Measurements from ENCODE around the gene P3H2. TPM values are rescaled to one million over a fixed set of nuclear protein-coding genes. Genes with fewer than 3 reads are reported as not detected.

Gene P3H2
- total RNA-seq, 4 donors from 2014 or later = 15.6 to 41.5 (median 27.1) TPM

- H3K9me3 ChIP-seq = no peaks in the 10 kb centered on the region
- H3K4me1 ChIP-seq = peaks cover 0 to 4% (median 2%) of the 10 kb centered on the region in 4 donors
- DNase-seq (ENCODE audit: extremely low spot score) = no peak
- H3K27ac ChIP-seq (replicated peaks in 1 of 4) = no peak overlapping the region
- no peak for TF ChIP-seq EP300 (IDR thresholded peaks at IDR 0.05)
- TF ChIP-seq, protein P1, sequence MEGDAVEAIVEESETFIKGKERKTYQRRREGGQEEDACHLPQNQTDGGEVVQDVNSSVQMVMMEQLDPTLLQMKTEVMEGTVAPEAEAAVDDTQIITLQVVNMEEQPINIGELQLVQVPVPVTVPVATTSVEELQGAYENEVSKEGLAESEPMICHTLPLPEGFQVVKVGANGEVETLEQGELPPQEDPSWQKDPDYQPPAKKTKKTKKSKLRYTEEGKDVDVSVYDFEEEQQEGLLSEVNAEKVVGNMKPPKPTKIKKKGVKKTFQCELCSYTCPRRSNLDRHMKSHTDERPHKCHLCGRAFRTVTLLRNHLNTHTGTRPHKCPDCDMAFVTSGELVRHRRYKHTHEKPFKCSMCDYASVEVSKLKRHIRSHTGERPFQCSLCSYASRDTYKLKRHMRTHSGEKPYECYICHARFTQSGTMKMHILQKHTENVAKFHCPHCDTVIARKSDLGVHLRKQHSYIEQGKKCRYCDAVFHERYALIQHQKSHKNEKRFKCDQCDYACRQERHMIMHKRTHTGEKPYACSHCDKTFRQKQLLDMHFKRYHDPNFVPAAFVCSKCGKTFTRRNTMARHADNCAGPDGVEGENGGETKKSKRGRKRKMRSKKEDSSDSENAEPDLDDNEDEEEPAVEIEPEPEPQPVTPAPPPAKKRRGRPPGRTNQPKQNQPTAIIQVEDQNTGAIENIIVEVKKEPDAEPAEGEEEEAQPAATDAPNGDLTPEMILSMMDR (IDR thresholded peaks at IDR 0.05) = no peak
- TF ChIP-seq POLR2A (IDR thresholded peaks at IDR 0.05; ENCODE audit: low read depth) = no peak
- no peak for TF ChIP-seq POLR2AphosphoS5 (IDR thresholded peaks at IDR 0.05)
- no peaks in the 10 kb centered on the region for H3K27me3 ChIP-seq
- no peaks in the 10 kb centered on the region for H3K36me3 ChIP-seq
- 58% methylated on average over 4 of the region's 4 CpGs for WGBS
- intact Hi-C loops (cut with DNase I) = no loop called here
- no peak overlapping the region for H3K4me3 ChIP-seq
Measured at GRCh38 chr3:190024912-190025311, 95.8 kb downstream of the P3H2 start.

- no peaks in the 10 kb centered on the region for H3K27me3 ChIP-seq
- WGBS = no CpG with 5 or more reads among the region's 2 CpGs
- H3K4me1 ChIP-seq = peaks cover 12 to 18% (median 16%) of the 10 kb centered on the region in 4 donors
- intact Hi-C loops (cut with DNase I) = loop anchor here (5.0 kb wide), 3 partner anchors 53 to 182 kb away; partner anchors contain the start of gene P3H2
- H3K9me3 ChIP-seq = no peaks in the 10 kb centered on the region
- TF ChIP-seq, protein P1 (IDR thresholded peaks at IDR 0.05) = no peak
- TF ChIP-seq POLR2A (IDR thresholded peaks at IDR 0.05; ENCODE audit: low read depth) = no peak
- TF ChIP-seq POLR2AphosphoS5 (IDR thresholded peaks at IDR 0.05) = no peak
- no peak for TF ChIP-seq EP300 (IDR thresholded peaks at IDR 0.05)
- H3K4me3 ChIP-seq = no peak overlapping the region
- H3K27ac ChIP-seq (replicated peaks in 1 of 4) = no peak overlapping the region
- H3K36me3 ChIP-seq = no peaks in the 10 kb centered on the region
- no peak for DNase-seq (ENCODE audit: extremely low spot score)
Measured at GRCh38 chr3:190019844-190020243, 100.9 kb downstream of the P3H2 start.

DNA sequence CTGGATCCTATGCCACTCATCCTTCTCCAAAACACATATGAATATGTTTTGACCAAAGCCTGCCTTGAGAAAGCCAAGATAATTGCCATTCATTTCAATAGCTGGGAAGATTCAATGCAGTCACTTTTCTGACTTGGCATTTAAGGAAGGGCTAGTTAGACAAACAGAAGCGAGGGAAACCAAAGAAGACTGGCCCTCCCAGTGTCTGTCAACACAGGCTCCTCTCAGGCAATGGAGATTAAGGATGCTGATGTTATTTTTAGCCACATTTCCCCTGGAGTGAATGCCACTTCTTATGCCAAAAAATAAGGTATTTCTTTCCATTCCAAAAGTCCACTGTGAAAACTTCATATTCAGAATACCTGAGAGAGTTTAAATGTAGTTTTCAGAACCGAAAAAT is 101.7 kb downstream of the P3H2 start:
- TF ChIP-seq POLR2A (IDR thresholded peaks at IDR 0.05; ENCODE audit: low read depth) (no peak), EP300 (IDR thresholded peaks at IDR 0.05) (no peak), POLR2AphosphoS5 (IDR thresholded peaks at IDR 0.05) (no peak)
- TF ChIP-seq, protein P1 (IDR thresholded peaks at IDR 0.05) = no peak
- H3K27ac ChIP-seq (replicated peaks in 1 of 4) = no peak overlapping the region
- H3K27me3 ChIP-seq = no peaks in the 10 kb centered on the region
- WGBS = 60% methylated on average over 2 of the region's 2 CpGs
- intact Hi-C loops (cut with DNase I) = loop anchor here (5.0 kb wide), 3 partner anchors 52 to 183 kb away; partner anchors contain the start of gene P3H2
- no peak for DNase-seq (ENCODE audit: extremely low spot score)
- peaks cover 12 to 18% (median 16%) of the 10 kb centered on the region in 4 donors for H3K4me1 ChIP-seq
- H3K9me3 ChIP-seq = no peaks in the 10 kb centered on the region
- H3K36me3 ChIP-seq = no peaks in the 10 kb centered on the region
- no peak overlapping the region for H3K4me3 ChIP-seq

DNA sequence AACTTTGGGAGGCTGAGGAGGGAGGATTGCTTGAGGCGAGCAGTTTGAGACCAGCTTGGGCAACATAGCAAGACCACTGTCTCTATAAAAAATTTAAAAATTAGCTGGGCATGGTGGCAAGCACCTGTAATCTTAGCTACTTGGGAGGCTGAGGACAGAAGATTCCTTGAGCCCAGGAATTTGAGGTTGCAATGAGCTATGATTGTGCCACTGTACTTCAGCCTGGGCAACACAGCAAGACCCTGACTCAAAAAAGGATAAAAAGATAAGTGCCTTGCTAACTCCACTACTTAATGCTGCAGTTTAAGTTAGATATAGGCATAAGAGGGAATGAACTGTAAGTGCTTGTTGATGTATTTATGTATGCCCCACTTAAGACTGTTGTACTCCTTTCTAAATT is 102.2 kb downstream of the P3H2 start:
- intact Hi-C loops (cut with DNase I) = loop anchor here (5.0 kb wide), 3 partner anchors 51 to 184 kb away; partner anchors contain the start of gene P3H2
- Histone ChIP-seq H3K36me3 (no peaks in the 10 kb centered on the region), H3K4me3 (no peak overlapping the region), H3K27ac (replicated peaks in 1 of 4) (no peak overlapping the region), H3K4me1 (peaks cover 12 to 18% (median 16%) of the 10 kb centered on the region in 4 donors), H3K9me3 (no peaks in the 10 kb centered on the region), H3K27me3 (no peaks in the 10 kb centered on the region)
- TF ChIP-seq POLR2AphosphoS5 (IDR thresholded peaks at IDR 0.05) (no peak), POLR2A (IDR thresholded peaks at IDR 0.05; ENCODE audit: low read depth) (no peak), EP300 (IDR thresholded peaks at IDR 0.05) (no peak)
- TF ChIP-seq, protein P1 (IDR thresholded peaks at IDR 0.05) = no peak
- DNase-seq (ENCODE audit: extremely low spot score) = no peak
- 95% methylated on average over 1 of the region's 1 CpG for WGBS
